Ectodermal cell (in vitro differentiated cells): Measurements from ENCODE around the gene PRR22.
"Not testable (repeated sequence)": the region's sequence is repeated elsewhere in the genome, so short reads cannot be mapped to it uniquely, and the experiment has no call there.

Experiments used
- H3K27ac ChIP-seq: 2 replicates; pipeline ENCODE4 v1.7.0; 2013; ENCODE audit warnings: mild to moderate bottlenecking, low read depth, low read length; ENCODE audit not compliant: insufficient read depth, poor library complexity, severe bottlenecking
- H3K27me3 ChIP-seq: 2 replicates; pipeline ENCODE4 v1.7.0; 2013; ENCODE audit warnings: mild to moderate bottlenecking, low read length; ENCODE audit not compliant: insufficient read depth, control insufficient read depth, poor library complexity, severe bottlenecking
- H3K36me3 ChIP-seq: one replicate; pipeline ENCODE4 v1.7.0; 2013; ENCODE audit warnings: low read length; ENCODE audit not compliant: control insufficient read depth, insufficient read depth
- H3K4me1 ChIP-seq: one replicate; pipeline ENCODE4 v1.7.0; 2013; ENCODE audit warnings: low read length; ENCODE audit not compliant: control insufficient read depth, insufficient read depth
- H3K4me3 ChIP-seq: 2 replicates; pipeline ENCODE4 v1.7.0; 2013; ENCODE audit warnings: low read depth, low read length, control low read depth; ENCODE audit not compliant: insufficient read depth
- H3K9me3 ChIP-seq: 2 replicates; pipeline ENCODE4 v1.7.0; 2013; ENCODE audit warnings: mild to moderate bottlenecking, low read length, moderate library complexity; ENCODE audit not compliant: control insufficient read depth
- WGBS, 2 experiments: methylation state at CpG; one replicate each; pipeline ENCODE4 v1.1.7; 2013; ENCODE audit warnings: missing lambda C conversion rate in 2 of 2; 5-methylcytosine and 5-hydroxymethylcytosine counted together

The PRR22 gene

DNA sequence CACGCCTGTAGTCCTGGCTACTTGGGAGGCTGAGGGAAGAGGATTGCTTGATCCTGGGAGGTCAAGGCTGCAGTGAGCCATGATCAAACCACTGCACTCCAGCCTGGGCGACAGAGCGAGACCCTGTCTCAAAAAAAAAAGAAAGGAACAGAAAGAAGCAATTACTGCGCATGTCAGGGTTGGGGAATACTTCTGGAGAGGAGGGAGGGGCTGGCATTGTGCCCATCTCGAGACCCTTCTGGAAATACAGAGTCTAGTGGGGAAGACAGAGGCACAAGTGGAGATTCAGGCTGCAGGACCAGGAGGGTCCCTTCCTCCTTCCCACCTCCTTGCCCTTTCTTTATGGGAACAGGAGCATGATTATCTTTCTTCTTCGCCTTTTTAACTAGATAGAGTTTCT, 30.8 kb downstream of the PRR22 start:
- Histone ChIP-seq H3K4me3 (no peak overlapping the region), H3K4me1 (no peaks in the 10 kb centered on the region), H3K27ac (no peak overlapping the region), H3K9me3 (no peaks in the 10 kb centered on the region), H3K36me3 (no peaks in the 10 kb centered on the region), H3K27me3 (no peaks in the 10 kb centered on the region)
- WGBS, 2 experiments = 89 to 90% methylated on average over 6 of the region's 6 CpGs

DNA sequence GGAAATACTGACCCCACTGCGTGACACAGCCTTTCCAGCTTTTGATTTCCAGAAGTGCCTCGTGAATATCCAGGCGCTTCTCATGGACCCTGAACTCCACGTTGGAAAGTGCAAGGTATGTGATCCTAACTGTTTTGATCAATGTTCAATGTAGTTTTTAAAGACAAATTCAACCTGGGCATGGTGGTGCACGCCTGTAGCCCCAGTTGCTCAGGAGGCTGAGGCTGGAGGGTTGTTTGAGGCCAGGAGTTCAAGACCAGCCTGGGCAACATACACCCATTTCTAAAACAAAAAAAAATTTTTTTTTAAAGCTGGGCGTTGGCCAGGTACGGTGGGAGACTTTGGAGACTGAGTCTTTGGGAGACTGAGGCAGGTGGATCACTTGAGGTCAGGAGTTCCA, 32.8 kb downstream of the PRR22 start:
- no peak overlapping the region for H3K27ac ChIP-seq
- no peaks in the 10 kb centered on the region for H3K36me3 ChIP-seq
- H3K9me3 ChIP-seq = no peaks in the 10 kb centered on the region
- WGBS, 2 experiments = 89 to 94% methylated on average over 7 of the region's 7 CpGs
- no peak overlapping the region for H3K4me3 ChIP-seq
- no peaks in the 10 kb centered on the region for H3K4me1 ChIP-seq
- H3K27me3 ChIP-seq = no peaks in the 10 kb centered on the region

DNA sequence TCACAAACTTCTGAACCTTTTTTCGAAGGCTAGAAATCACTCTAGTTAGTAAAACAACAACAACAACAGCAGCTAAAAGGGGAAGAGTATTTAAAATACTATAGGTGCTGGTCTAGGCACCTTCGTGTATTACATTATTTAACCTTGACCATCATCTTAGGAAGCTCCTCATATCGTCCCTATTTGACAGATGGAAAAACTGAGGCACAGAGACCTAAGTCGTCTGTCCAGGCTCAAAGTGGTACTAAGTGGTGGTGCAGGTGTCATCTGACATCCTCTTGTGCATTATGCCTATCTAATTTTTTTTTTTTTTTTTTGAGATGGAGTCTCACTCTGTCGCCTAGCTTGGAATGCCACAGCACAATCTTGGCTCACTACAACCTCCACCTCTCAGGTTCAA, 35.0 kb downstream of the PRR22 start:
- Histone ChIP-seq H3K9me3 (no peaks in the 10 kb centered on the region), H3K4me1 (no peaks in the 10 kb centered on the region), H3K27ac (no peak overlapping the region), H3K27me3 (no peaks in the 10 kb centered on the region), H3K4me3 (no peak overlapping the region), H3K36me3 (no peaks in the 10 kb centered on the region)
- 86 to 90% methylated on average over 4 to 5 of the region's 5 CpGs for WGBS, 2 experiments

DNA sequence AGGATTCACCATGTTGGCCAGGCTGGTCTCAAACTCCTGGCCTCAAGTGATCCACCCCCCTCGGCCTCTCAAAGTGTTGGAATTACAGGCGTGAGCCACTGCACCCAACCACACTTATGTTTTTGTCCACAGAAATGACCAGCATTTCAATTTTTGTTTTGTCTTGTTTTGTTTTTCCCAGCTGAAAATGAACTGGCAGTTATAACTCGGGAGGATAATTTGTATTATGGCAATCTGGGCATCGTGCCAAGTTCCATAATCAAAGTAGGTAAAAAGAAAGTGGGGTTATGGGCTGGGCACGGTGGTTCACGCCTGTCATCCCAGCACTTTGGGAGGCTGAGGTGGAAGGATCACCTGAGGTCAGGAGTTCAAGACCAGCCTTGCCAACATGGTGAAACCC, 35.6 kb downstream of the PRR22 start:
- H3K9me3 ChIP-seq, H3K4me3 ChIP-seq, H3K27ac ChIP-seq, H3K27me3 ChIP-seq, H3K4me1 ChIP-seq, H3K36me3 ChIP-seq: not testable (repeated sequence)
- WGBS, 2 experiments = 85 to 91% methylated on average over 6 of the region's 6 CpGs

DNA sequence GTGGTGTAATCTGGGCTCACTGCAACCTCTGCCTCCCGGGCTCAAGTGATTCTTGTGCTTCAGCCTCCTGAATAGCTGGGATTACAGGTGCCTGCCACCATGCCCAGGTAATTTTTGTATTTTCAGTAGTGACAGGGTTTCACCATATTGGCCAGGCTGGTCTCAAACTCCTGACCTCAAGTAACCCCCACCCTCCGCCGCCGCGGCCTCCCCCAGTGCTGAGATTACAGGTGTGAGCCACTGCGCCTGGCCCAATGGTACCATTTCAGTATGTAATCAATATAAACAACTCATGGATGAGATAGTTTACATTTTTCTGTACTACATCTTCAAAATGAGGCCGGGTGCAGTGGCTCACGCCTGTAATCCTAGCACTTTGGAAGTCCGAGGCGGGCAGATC, 39.5 kb downstream of the PRR22 start:
- WGBS, 2 experiments = 90 to 94% methylated on average over 10 of the region's 10 CpGs
- not testable (repeated sequence) for H3K27me3 ChIP-seq, H3K27ac ChIP-seq, H3K4me3 ChIP-seq, H3K4me1 ChIP-seq, H3K9me3 ChIP-seq, H3K36me3 ChIP-seq

DNA sequence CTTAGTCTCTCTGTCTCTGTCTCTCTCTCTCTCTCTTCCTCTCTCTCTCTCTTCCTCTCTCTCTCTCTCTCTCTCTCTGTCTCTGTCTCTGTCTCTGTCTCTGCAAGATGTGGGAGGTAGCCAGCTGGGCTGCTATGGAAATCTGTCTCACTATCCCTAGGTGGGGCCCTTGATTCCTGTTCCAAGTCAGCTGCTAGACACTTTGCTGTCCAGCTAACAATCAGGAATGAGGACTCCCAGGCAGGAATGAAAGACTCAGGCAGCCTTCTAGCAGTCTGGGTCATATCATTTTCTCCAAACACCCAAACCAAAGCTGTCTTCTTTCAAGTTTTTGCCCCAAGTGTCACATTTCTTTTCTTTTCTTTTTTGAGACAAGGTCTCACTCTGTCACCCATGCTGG, 40.9 kb downstream of the PRR22 start:
- H3K36me3 ChIP-seq = no peaks in the 10 kb centered on the region
- no peaks in the 10 kb centered on the region for H3K4me1 ChIP-seq
- no peak overlapping the region for H3K27ac ChIP-seq
- H3K9me3 ChIP-seq = no peaks in the 10 kb centered on the region
- no peak overlapping the region for H3K4me3 ChIP-seq
- no peaks in the 10 kb centered on the region for H3K27me3 ChIP-seq

DNA sequence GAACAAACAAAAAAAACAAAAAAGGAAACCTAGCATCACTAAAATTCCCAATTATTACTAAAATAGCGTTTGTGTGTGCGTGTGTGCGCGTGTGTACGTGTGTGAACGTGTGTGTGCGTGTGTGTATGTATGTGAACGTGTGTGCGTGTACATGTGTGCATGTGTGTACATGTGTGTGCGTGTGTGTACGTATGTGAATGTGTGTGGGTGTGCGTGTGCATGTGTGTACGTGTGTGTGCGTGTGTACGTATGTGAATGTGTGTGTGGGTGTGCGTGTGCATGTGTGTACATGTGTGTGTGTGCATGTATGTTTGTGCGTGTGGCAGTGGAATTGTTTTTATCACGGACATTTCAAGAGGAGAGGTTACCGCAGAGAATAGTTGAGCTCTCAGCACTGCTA, 42.5 kb downstream of the PRR22 start:
- 88 to 92% methylated on average over 19 of the region's 19 CpGs for WGBS, 2 experiments
- no peak overlapping the region for H3K4me3 ChIP-seq
- no peak overlapping the region for H3K27ac ChIP-seq
- H3K4me1 ChIP-seq = no peaks in the 10 kb centered on the region
- H3K36me3 ChIP-seq = no peaks in the 10 kb centered on the region
- no peaks in the 10 kb centered on the region for H3K9me3 ChIP-seq
- no peaks in the 10 kb centered on the region for H3K27me3 ChIP-seq

DNA sequence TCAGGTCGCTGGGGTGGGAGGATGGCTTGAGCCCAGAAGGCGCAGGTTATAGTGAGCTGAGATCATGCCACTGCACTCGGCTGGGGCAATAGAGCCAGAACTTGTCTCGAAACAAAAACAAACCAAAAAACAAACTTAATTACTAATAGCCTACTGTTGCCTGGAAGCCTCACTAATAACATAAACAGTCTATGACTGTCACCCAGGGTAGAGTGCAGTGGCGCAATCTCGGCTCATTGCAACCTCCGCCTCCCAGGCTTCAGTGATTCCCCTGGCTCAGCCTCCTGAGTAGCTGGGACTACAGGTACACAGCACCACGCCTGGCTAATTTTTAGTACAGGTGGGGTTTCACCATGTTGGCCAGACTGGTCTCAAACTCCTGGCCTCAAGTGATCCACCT, 46.1 kb downstream of the PRR22 start:
- no peak overlapping the region for H3K27ac ChIP-seq
- no peaks in the 10 kb centered on the region for H3K36me3 ChIP-seq
- no peaks in the 10 kb centered on the region for H3K27me3 ChIP-seq
- WGBS, 2 experiments = 89% methylated on average over 8 of the region's 8 CpGs
- H3K9me3 ChIP-seq = no peaks in the 10 kb centered on the region
- no peak overlapping the region for H3K4me3 ChIP-seq
- no peaks in the 10 kb centered on the region for H3K4me1 ChIP-seq

DNA sequence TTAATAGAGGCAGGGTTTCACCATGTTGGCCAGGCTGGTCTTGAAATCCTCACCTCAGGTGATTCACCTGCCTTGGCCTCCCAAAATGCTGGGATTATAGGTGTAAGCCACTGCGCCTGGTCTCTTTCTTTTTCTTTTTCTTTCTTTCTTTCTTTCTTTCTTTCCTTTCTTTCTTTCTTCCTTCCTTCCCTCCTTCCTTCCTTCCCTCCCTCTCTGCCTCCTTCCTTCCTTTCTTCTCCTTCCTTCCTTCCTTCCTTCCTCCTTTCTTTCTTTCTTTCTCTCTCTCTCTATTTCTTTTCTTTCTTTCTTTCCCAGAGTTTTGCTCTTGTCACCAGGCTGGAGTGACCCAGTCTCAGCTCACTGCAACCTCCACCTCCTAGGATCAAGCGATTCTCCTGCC, 51.4 kb downstream of the PRR22 start:
- WGBS, 2 experiments = 76 to 77% methylated on average over 2 of the region's 2 CpGs
- not testable (repeated sequence) for H3K27ac ChIP-seq, H3K4me1 ChIP-seq, H3K4me3 ChIP-seq, H3K27me3 ChIP-seq, H3K9me3 ChIP-seq, H3K36me3 ChIP-seq
